Sigmoid colon (tissue), 4 donors: ENCODE data around the gene TRAFD1.

ENCODE experiments used
- EP300 ChIP-seq, 4 donors: sonication (generic); formaldehyde crosslinking; IDR thresholded peaks; one replicate each; pipeline ENCODE4 v1.6.1; 2017; ENCODE audit warnings: antibody characterized with exemption in 4 of 4
- POLR2A ChIP-seq, 2 donors: fragments of 450-650 bp; IDR thresholded peaks; one replicate each; pipeline ENCODE4 v1.6.1; 2016; ENCODE audit warnings: antibody characterized with exemption in 2 of 2, mild to moderate bottlenecking in 2 of 2, moderate library complexity in 2 of 2
- TF ChIP-seq, protein P1 (sequence below), 4 experiments: fragments of 450-650 bp in 3 of 4; fragments of 200-600 bp in 1 of 4; IDR thresholded peaks; one replicate each; pipeline ENCODE4 v1.5.1; 2016 to 2019; ENCODE audit warnings: antibody characterized with exemption in 4 of 4, mild to moderate bottlenecking in 3 of 4, moderate library complexity in 2 of 4

DNA sequence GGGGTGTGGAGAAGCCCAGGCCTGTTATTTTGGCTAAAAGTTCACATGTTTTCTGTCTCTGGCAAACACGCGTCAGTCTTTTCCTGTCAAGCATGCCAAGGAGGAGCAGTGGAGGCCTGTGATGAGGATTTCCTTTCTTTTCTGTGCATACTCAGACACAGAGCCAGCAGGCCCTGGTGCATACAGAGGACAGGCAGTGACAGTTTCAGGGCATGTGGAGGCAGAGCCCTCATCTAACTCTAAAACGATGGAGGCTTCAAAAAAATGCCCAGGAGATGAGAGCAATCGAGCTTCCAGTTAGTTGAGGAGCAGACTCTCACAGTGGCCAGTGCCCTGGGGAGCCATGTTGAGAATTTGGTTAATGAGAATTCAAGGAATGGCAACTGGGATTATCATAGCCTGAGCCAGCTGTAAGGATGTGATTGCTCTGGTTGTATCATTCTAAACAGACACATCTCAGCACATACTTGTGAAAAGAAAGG is 66.5 kb downstream of the TRAFD1 start:
- TF ChIP-seq POLR2A (IDR thresholded peaks at IDR 0.05), result no peak
- TF ChIP-seq, protein P1, sequence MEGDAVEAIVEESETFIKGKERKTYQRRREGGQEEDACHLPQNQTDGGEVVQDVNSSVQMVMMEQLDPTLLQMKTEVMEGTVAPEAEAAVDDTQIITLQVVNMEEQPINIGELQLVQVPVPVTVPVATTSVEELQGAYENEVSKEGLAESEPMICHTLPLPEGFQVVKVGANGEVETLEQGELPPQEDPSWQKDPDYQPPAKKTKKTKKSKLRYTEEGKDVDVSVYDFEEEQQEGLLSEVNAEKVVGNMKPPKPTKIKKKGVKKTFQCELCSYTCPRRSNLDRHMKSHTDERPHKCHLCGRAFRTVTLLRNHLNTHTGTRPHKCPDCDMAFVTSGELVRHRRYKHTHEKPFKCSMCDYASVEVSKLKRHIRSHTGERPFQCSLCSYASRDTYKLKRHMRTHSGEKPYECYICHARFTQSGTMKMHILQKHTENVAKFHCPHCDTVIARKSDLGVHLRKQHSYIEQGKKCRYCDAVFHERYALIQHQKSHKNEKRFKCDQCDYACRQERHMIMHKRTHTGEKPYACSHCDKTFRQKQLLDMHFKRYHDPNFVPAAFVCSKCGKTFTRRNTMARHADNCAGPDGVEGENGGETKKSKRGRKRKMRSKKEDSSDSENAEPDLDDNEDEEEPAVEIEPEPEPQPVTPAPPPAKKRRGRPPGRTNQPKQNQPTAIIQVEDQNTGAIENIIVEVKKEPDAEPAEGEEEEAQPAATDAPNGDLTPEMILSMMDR (IDR thresholded peaks at IDR 0.05), result no peak
- TF ChIP-seq EP300 (IDR thresholded peaks at IDR 0.05), result no peak
